GM18520 (cell line): ENCODE measurements around the gene CERS3.

Experiments used
- ATAC-seq: cut with Tn5 transposase; IDR thresholded peaks from one replicate; pipeline ENCODE4 v1.9.1; 2021; ENCODE audit not compliant: unreplicated experiment

CERS3 gene

GRCh38 chr15:100531204-100531603 is 2.5 kb upstream of the CERS3 start:
- no peak for ATAC-seq

DNA sequence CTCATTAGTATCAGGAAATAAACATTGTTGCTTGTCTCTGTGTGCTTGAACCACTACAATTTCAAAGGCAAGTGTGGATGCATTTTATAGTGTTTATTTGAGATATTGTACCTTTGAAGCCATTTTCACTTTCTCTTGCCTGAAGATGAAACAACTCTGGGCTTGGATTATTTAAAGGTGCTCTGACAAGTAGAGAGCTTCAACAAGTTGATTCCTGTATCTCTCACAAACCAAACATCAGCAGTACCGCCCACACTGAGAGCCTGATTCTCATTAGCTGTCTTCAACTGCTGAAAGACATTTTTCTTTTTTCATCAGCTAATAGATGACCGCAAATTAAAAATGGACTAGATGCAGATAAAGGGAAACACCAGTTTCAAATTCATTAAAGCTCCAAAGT is 806 bp upstream of the CERS3 start:
- ATAC-seq: no peak

GRCh38 chr15:100526027-100526481 is 2.7 kb downstream of the CERS3 start:
- no peak for ATAC-seq

DNA sequence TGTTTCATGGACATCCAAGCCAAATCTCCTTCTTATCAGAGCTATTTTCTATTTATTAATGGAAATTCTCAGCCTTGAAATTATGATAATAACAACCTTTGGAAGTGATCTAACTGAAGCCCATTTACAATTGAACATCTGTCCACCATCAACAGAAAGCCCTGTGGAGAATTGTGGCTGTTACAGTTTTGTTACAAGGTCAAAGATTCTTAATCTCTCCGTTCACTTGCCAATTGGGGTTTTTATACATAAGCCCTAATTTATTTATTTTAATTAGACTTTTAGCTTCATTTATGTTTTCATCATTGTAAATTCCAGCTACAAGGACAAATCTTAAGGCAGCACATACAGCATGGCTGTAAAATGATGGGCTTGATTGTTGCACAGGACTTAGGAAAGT is 3.3 kb downstream of the CERS3 start:
- ATAC-seq: no peak

DNA sequence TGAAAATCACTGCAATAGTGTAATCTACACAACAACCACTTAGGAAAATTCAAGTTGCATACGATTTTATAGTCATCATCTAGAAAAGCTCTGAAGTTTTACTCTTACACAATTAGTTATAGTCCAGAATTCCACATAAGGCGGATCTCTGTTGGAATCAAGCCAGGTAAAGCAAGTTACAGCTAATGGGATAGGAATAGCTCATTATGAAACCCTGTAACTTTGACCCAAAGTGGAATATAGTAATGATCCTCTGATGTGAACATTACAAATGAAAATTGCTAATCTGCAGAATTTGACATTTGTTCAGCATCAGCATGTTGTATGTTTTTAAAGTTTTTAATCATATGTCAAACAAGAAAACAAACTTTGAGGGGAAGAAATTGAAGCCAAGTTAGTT is 4.4 kb downstream of the CERS3 start:
- no peak for ATAC-seq

DNA sequence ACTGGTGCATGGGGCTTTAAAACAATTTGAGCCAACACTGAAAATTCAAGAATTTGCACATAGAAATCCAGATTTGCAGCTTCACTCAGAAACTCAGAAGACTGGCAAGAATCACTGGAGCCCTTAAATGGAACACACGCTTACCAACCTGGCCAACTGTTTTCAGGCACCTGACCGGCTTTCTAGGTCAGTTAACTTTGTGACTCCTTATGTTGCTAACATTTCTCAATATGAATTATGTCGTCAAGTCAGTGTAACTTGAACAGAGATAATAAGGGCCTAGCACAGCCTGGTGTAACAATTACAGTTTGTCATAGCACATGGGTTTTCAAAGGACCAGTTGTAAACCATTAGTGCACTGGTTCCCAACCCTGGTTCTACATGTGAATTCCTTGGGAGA is 6.8 kb downstream of the CERS3 start:
- ATAC-seq: no peak

DNA sequence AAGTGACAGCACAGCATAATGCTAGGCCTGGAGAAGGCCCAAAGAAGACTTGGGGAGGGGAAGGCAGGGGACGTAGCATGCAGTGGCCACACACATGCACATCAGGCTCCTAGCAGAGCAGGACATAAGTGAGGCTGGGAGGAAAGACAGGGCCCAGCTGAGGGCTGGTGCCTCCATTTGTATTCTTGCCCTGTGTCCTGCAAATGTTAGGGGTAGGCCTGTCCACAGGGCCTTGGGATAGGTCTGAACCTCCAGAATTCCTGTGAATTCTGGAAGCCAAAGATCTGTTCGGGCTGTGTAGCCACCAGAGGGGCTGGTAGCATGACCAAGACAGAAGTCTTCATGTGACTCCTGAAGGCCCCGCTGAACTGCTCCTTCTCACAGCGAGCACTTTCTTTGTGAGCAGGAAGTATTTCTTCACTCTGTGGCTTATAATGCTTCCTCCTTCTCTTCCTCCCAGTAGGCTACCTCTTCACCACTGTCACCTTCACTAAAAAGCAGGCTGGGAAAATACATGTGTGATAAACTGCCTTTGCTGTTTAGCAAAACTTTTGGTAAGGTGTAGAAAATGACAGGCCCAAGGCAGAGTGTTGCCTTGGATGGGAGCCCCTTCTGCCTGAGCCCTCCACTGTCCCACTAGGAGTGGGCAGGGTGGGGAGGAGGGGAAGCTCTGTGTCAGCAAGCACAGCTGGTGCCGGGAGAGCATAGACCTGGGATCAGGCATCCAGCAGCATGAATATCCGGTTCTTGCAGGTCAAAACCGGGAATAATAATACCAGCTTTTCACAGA is 8.4 kb downstream of the CERS3 start:
- ATAC-seq: no peak

GRCh38 chr15:100517846-100518245 is 10.9 kb downstream of the CERS3 start:
- ATAC-seq: no peak

DNA sequence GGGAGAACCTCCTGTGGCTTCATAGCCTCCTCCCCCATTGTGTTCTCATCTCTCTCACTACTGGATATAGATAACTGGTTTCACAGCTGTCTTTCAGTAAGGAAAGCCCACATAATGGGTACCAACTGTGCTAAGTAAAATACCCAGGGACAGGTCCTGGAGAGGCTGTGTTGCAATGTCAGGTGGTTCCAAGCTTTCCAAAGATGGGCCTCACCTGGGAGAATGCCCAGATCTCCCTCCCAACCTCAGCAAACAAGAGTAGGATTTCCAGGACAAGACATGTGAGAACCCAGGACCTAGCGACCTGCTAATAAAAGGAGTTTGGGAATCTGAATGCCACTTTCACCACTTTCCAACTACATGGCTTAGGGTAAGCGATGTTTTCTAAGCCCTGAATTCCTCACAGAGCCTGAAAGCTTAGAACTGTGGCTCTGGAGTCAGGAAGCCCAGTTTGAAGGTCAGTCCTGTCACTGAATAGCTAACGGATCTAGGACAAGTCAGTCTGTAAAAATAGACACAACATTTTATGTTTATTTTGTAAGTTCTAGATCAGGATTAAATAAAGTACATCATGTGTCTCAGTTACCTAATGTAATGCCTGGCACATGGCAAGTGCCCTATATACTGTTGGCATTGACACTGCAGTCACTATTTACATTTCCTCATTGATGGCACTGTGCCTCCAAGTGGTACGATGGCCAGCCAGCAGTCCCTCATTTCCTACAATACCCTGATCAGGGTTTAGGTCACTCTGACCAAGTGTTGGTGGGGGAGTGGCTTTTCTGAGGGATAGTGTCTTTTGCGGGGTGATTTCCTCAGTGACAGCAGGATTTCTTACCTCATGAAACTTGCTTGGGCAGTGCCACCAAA is 11.9 kb downstream of the CERS3 start:
- ATAC-seq: no peak

DNA sequence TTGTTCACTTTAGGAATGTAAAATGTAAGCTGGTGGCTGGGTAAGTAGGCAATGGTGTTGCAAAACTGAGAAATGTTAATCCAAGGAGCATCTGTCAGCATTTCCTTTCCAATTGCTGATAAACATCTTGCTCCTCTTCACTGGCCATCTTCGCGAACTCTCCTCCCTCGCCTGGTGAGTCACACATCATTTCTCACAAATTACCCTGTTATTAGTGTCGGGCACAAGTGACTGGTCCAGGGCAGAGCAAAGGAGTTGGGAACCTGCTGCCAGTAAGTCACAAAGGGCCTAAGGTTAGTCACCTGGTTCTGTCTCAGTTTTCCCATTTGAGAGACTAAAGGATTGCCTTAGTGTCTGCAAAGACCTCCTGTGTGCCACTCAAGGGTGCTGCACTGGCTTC is 13.0 kb downstream of the CERS3 start:
- ATAC-seq: no peak

DNA sequence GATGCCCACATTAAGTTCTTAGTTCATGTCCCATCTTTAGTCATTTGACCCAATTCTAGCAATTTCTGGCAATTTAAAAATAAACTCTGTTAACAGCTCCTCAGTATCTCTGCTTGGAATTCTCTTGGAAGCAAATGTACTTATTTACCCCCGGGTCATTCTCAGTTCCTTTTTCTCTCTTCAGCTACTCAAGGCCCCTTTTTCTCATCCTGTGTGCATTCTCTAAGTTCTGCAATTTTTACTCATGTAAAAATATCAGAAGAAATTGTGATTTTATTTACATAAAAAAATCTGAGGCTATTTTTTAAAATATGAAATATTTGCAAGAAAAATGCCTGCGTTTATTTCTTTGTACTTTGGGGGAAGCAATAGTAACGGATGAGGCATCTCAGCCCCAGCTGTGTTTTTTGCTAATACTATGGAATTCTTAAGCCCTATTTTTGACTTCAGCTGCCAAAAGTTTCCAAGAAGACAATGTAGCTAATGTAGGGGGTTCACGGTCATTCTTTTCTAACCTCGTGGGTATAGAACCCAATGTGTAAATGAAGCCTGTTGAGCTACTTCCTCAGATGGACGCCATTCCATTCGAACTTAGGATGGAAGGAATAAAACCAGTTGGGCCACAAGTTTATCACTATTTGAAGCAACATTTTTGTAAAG is 20.0 kb downstream of the CERS3 start:
- ATAC-seq: no peak

DNA sequence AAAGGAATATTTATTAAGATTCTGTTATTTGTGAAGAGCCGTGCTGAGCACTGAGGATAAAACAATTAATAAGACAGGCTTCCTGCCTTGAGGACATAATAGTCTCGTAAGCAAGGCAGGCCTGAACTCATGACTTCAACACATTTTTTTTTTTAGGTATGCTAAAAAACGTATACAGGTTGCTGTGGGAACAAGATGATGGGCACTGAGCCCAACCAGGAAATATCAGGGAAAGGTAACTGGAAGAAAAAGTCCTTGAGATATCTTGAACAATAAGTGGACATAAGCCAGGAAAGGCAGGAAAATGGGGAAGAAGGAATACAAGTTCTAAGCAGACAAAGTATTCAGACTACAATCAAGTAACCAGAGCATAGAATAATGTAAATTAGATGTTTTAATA is 26.1 kb downstream of the CERS3 start:
- no peak for ATAC-seq

DNA sequence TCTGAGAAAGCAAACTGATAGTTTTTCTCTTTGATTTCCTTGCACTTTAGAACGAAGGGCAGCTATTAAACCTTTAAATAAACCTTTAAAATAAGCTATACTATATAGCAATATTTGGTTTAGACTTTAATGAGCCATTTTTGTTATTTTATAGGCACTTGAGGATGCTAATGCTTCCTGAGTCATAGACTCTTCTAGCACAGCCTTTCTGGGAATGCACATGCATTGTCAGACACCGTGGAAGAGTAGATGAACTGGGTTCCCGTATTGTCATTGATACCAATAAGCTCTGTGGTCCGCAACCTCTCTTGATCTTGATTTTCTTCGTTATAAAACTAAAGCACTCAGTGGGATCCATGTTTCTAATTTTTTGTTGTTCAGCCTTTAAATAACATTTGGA is 27.6 kb downstream of the CERS3 start:
- no peak for ATAC-seq

DNA sequence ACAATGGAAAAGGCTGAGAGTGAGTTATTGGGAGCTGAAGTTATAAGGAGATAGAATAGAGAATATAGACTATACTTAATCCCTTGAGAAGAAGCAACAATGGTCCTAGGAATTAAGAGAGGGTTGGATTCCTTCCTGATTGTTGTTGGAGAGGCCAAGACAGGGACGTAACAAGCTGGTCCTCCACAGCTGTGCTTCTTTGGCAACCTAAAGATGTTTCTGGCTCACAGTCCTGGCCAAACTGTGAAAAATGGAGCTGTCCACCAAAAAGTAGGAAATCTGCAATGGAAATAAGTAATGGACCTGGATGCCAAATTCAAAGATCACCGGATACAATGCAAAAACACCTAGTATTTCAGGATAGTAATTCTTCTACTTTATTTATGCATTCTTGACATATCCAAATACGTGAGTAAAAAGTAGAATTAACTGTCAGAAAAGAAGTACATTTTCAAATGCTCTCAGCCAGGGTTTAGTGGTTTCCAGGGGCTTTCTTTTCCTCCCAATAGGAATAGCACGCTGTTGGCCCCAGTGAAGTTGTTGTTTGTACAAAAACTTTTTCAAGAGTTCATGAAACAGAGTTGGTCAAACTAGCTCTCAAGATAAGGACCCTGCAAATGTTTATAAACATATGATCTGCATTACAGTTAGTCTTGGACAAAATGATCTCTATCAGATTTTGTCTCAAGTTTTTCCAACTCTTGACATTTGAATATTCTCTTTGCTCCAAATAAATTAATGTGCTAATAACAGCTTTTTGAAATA is 28.3 kb downstream of the CERS3 start:
- no peak for ATAC-seq

DNA sequence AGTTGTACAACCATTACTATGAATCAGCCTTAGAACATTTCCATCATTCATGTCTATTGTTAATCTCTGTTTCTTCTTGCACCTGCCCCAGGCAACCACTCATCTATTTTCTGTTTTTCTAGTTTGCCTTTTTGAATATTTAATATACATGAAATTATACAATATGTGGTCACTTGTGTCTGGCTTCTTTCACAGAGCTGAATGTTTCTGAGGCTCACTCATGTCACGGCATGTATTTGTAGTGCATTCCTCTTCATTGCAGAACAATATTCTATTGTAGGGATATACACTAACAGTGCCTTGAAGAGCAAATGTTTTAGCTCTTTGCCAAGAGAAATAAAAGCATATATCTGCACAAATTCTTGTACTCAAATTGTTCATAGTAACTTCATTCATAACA is 32.9 kb downstream of the CERS3 start:
- ATAC-seq: no peak

GRCh38 chr15:100493213-100493612 is 35.5 kb downstream of the CERS3 start:
- ATAC-seq: no peak

GRCh38 chr15:100484443-100484842 is 44.3 kb downstream of the CERS3 start:
- ATAC-seq: no peak

GRCh38 chr15:100483370-100483769 is 45.4 kb downstream of the CERS3 start:
- ATAC-seq: no peak

- ATAC-seq: no peak
Measured at GRCh38 chr15:100476805-100477204, 51.9 kb downstream of the CERS3 start.

DNA sequence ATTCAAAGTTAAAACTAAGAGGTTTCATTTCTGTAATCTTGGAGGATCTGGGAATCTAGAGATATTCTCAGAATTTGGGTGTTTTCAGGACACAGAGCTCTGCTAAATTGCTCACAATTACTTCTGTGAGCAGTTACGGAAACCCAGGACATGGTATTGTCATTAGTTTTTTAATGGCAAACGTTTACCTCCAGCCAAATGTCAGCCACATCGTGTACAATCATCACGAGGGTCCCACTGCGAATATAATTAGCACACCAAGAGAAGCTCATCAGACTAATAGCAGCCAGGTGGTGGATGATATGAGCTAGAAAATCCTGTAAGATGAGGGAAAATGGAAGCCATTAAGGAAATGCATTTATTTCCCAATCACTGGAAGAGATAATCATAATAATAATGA is 56.0 kb downstream of the CERS3 start:
- ATAC-seq: no peak

DNA sequence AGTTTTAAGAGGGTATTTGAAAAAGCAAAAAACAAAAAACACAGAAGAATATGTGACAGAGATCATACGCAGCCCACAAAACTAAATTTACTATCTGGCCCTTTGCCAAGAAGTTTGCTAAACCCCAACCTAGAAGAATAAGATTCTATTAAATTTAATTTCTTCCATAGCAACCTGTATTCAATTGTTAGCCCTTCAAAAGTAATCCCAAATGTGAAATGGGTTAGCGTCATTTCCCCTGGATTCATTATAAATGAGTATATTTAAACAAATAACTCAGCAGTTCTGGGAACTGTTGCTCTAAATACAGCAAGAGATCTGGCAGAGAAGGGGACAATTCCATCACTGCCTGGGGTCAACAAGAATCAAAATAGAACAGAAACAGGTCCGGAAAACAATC is 56.8 kb downstream of the CERS3 start:
- ATAC-seq: no peak
